ENCODE measurements around the gene PACS2. TPM values are rescaled to one million over a fixed set of nuclear protein-coding genes. Genes with fewer than 3 reads are reported as not detected.

Gene PACS2
- total and polyA plus RNA-seq, 2 donors (not counting 1 experiment from before 2014, with no cell fraction given), result 65.6 to 70.7 TPM

GRCh38 chr14:105440992-105441391 is 126.4 kb downstream of the PACS2 start:
- peaks cover 0 to 7% of the 10 kb centered on the region in 2 experiments for H3K36me3 ChIP-seq (replicated peaks in 1 of 2; ENCODE audit: control extremely low read depth in 1 of 2, control insufficient read depth in 1 of 2, extremely low read depth in 1 of 2, insufficient read depth in 2 of 2, low read length in 1 of 2)
- ATAC-seq (ENCODE audit: low read depth), result no peak
- intact Hi-C loops (cut with micrococcal nuclease), result no loop called here

GRCh38 chr14:105442125-105442524 is 127.6 kb downstream of the PACS2 start:
- intact Hi-C loops (cut with micrococcal nuclease), result no loop called here

More at GRCh38 chr14:105440992-105441391, 126.4 kb downstream of the PACS2 start:
- Histone ChIP-seq H3K27me3 (replicated peaks in 1 of 4; ENCODE audit: control extremely low read depth in 1 of 4, control insufficient read depth in 3 of 4, insufficient read depth in 4 of 4, low read length in 3 of 4) (no peaks in the 10 kb centered on the region), H3K27ac (ENCODE audit: low read length in 2 of 2) (no peak overlapping the region), H3K4me3 (ENCODE audit: control extremely low read depth in 1 of 5, extremely low read depth in 1 of 5, insufficient read depth in 1 of 5, low read depth in 2 of 5, low read length in 4 of 5) (no peak overlapping the region), H3K79me2 (ENCODE audit: control insufficient read depth, insufficient read depth, low read length) (peaks cover 65% of the 10 kb centered on the region), H4K20me1 (ENCODE audit: control insufficient read depth, insufficient read depth, low read length, poor library complexity, severe bottlenecking) (peaks cover 52% of the 10 kb centered on the region), H3K4me2 (replicated peaks; ENCODE audit: low read depth, low read length, poor library complexity, severe bottlenecking) (no peak overlapping the region), H3K9me3 (ENCODE audit: control extremely low read depth in 1 of 3, control insufficient read depth in 2 of 3, insufficient read depth in 1 of 3, low read length in 2 of 3) (peaks cover 0 to 11% (median 4%) of the 10 kb centered on the region in 3 donors), H2AFZ (ENCODE audit: insufficient read depth, low read depth, low read length, poor library complexity, severe bottlenecking) (no peak overlapping the region), H3K9ac (ENCODE audit: low read length) (no peak overlapping the region), H3K4me1 (ENCODE audit: control insufficient read depth in 2 of 2, insufficient read depth in 2 of 2, low read length in 2 of 2) (peaks cover 0 to 11% of the 10 kb centered on the region in 2 donors)
- Mint-ChIP-seq H3K27ac (no peak overlapping the region), H3K4me1 (peaks cover 10% of the 10 kb centered on the region), H3K9me3 (ENCODE audit: insufficient read depth) (no peaks in the 10 kb centered on the region), H3K27me3 (no peaks in the 10 kb centered on the region), H3K4me3 (no peak overlapping the region)
- ChIA-PET CTCF (no interaction called here), POLR2A (no interaction called here)
- TF ChIP-seq CTCF (IDR thresholded peaks at IDR 0.05) (no peak), EZH2 (IDR thresholded peaks at IDR 0.05; ENCODE audit: borderline replicate concordance, insufficient read depth, low read depth, low read length, poor library complexity, severe bottlenecking) (no peak)
- no peak for DNase-seq
- WGBS (ENCODE audit: insufficient coverage), result 96% methylated on average over 9 of the region's 9 CpGs

More at GRCh38 chr14:105442125-105442524, 127.6 kb downstream of the PACS2 start:
- Histone ChIP-seq H3K9ac (ENCODE audit: low read length) (no peak overlapping the region), H2AFZ (ENCODE audit: insufficient read depth, low read depth, low read length, poor library complexity, severe bottlenecking) (no peak overlapping the region), H3K4me2 (replicated peaks; ENCODE audit: low read depth, low read length, poor library complexity, severe bottlenecking) (no peak overlapping the region), H3K9me3 (ENCODE audit: control extremely low read depth in 1 of 3, control insufficient read depth in 2 of 3, insufficient read depth in 1 of 3, low read length in 2 of 3) (peaks cover 0 to 6% (median 4%) of the 10 kb centered on the region in 3 donors), H3K27me3 (replicated peaks in 1 of 4; ENCODE audit: control extremely low read depth in 1 of 4, control insufficient read depth in 3 of 4, insufficient read depth in 4 of 4, low read length in 3 of 4) (no peaks in the 10 kb centered on the region), H3K79me2 (ENCODE audit: control insufficient read depth, insufficient read depth, low read length) (peaks cover 64% of the 10 kb centered on the region), H3K36me3 (replicated peaks in 1 of 2; ENCODE audit: control extremely low read depth in 1 of 2, control insufficient read depth in 1 of 2, extremely low read depth in 1 of 2, insufficient read depth in 2 of 2, low read length in 1 of 2) (peaks cover 0 to 6% of the 10 kb centered on the region in 2 experiments), H3K4me3 (ENCODE audit: control extremely low read depth in 1 of 5, extremely low read depth in 1 of 5, insufficient read depth in 1 of 5, low read depth in 2 of 5, low read length in 4 of 5) (no peak overlapping the region), H3K27ac (ENCODE audit: low read length in 2 of 2) (no peak overlapping the region), H4K20me1 (ENCODE audit: control insufficient read depth, insufficient read depth, low read length, poor library complexity, severe bottlenecking) (peaks cover 50% of the 10 kb centered on the region), H3K4me1 (ENCODE audit: control insufficient read depth in 2 of 2, insufficient read depth in 2 of 2, low read length in 2 of 2) (peaks cover 0 to 9% of the 10 kb centered on the region in 2 donors)
- no peaks in the 10 kb centered on the region for H3K27me3 Mint-ChIP-seq
- no peak overlapping the region for H3K27ac Mint-ChIP-seq
- peaks cover 4% of the 10 kb centered on the region for H3K4me1 Mint-ChIP-seq
- TF ChIP-seq EZH2 (IDR thresholded peaks at IDR 0.05; ENCODE audit: borderline replicate concordance, insufficient read depth, low read depth, low read length, poor library complexity, severe bottlenecking) (no peak), CTCF (IDR thresholded peaks at IDR 0.05) (no peak)
- no peaks in the 10 kb centered on the region for H3K9me3 Mint-ChIP-seq (ENCODE audit: insufficient read depth)
- ChIA-PET POLR2A (no interaction called here), CTCF (no interaction called here)
- DNase-seq (no peak), ATAC-seq (ENCODE audit: low read depth) (no peak)
- WGBS (ENCODE audit: insufficient coverage), result 86% methylated on average over 17 of the region's 17 CpGs
- H3K4me3 Mint-ChIP-seq, result no peak overlapping the region
